ENCODE data around the gene HELZ. TPM values are rescaled to one million over a fixed set of nuclear protein-coding genes. Genes with fewer than 3 reads are reported as not detected.

HELZ gene
- total RNA-seq, 1 donor from 2014 or later = 53.4 TPM

GRCh38 chr17:67266496-67266895 is 21.5 kb upstream of the HELZ start:
- H2AFZ ChIP-seq (ENCODE audit: low read depth, low read length) = no peak overlapping the region
- H3K4me1 Mint-ChIP-seq (ENCODE audit: low read depth, unreplicated experiment) = no peaks in the 10 kb centered on the region

GRCh38 chr17:67265436-67266019 is 20.5 kb upstream of the HELZ start:
- no peaks in the 10 kb centered on the region for H4K20me1 ChIP-seq (ENCODE audit: insufficient read depth, low read length)
- no peaks in the 10 kb centered on the region for H3K9me3 ChIP-seq (ENCODE audit: insufficient read depth, low read depth, low read length)
- no peaks in the 10 kb centered on the region for H3K9me3 Mint-ChIP-seq (ENCODE audit: unreplicated experiment)
- no peak overlapping the region for H3K4me3 ChIP-seq (ENCODE audit: insufficient read depth, low read depth, low read length)
- H3K4me1 Mint-ChIP-seq (ENCODE audit: low read depth, unreplicated experiment) = no peaks in the 10 kb centered on the region
- no peak overlapping the region for H3K27ac Mint-ChIP-seq (ENCODE audit: unreplicated experiment)
- H3K9ac ChIP-seq (ENCODE audit: low read length) = no peak overlapping the region
- no peak overlapping the region for H3K4me2 ChIP-seq (ENCODE audit: low read length)
- no peaks in the 10 kb centered on the region for H3K79me2 ChIP-seq (ENCODE audit: insufficient read depth, low read length)
- no peak overlapping the region for H3K27ac ChIP-seq (ENCODE audit: low read depth, low read length)
- H3K27me3 Mint-ChIP-seq (ENCODE audit: low read depth, unreplicated experiment) = peaks cover 2% of the 10 kb centered on the region
- H3K4me1 ChIP-seq (ENCODE audit: insufficient read depth, low read length) = no peaks in the 10 kb centered on the region
- no peaks in the 10 kb centered on the region for H3K27me3 ChIP-seq (ENCODE audit: insufficient read depth, low read length)
- DNase-seq (ENCODE audit: low read depth) = no peak
- H3K4me3 Mint-ChIP-seq (ENCODE audit: unreplicated experiment) = no peak overlapping the region
- no peak for FAIRE-seq
- H3K36me3 Mint-ChIP-seq (ENCODE audit: low read depth, unreplicated experiment) = no peaks in the 10 kb centered on the region
- H2AFZ ChIP-seq (ENCODE audit: low read depth, low read length) = no peak overlapping the region
- H3K36me3 ChIP-seq (ENCODE audit: insufficient read depth, low read length) = no peaks in the 10 kb centered on the region
- TF ChIP-seq EZH2 (IDR thresholded peaks at IDR 0.05; ENCODE audit: insufficient read depth, low read length) (no peak), CTCF (IDR thresholded peaks at IDR 0.05; ENCODE audit: insufficient read depth, low read depth, low read length) (no peak)

More at GRCh38 chr17:67266496-67266895, 21.5 kb upstream of the HELZ start:
- no peak overlapping the region for H3K4me3 Mint-ChIP-seq (ENCODE audit: unreplicated experiment)
- H3K9me3 Mint-ChIP-seq (ENCODE audit: unreplicated experiment) = no peaks in the 10 kb centered on the region
- Histone ChIP-seq H3K36me3 (ENCODE audit: insufficient read depth, low read length) (no peaks in the 10 kb centered on the region), H3K27ac (ENCODE audit: low read depth, low read length) (no peak overlapping the region), H3K4me2 (ENCODE audit: low read length) (no peak overlapping the region), H3K4me3 (ENCODE audit: insufficient read depth, low read depth, low read length) (no peak overlapping the region), H3K4me1 (ENCODE audit: insufficient read depth, low read length) (no peaks in the 10 kb centered on the region), H3K9ac (ENCODE audit: low read length) (no peak overlapping the region), H3K27me3 (ENCODE audit: insufficient read depth, low read length) (no peaks in the 10 kb centered on the region), H3K9me3 (ENCODE audit: insufficient read depth, low read depth, low read length) (no peaks in the 10 kb centered on the region), H4K20me1 (ENCODE audit: insufficient read depth, low read length) (no peaks in the 10 kb centered on the region), H3K79me2 (ENCODE audit: insufficient read depth, low read length) (no peaks in the 10 kb centered on the region)
- peaks cover 2% of the 10 kb centered on the region for H3K27me3 Mint-ChIP-seq (ENCODE audit: low read depth, unreplicated experiment)
- no peaks in the 10 kb centered on the region for H3K36me3 Mint-ChIP-seq (ENCODE audit: low read depth, unreplicated experiment)
- no peak for TF ChIP-seq CTCF (IDR thresholded peaks at IDR 0.05; ENCODE audit: insufficient read depth, low read depth, low read length)
- TF ChIP-seq EZH2 (IDR thresholded peaks at IDR 0.05; ENCODE audit: insufficient read depth, low read length) = no peak
- DNase-seq (ENCODE audit: low read depth) (no peak), FAIRE-seq (no peak)
- no peak overlapping the region for H3K27ac Mint-ChIP-seq (ENCODE audit: unreplicated experiment)

GRCh38 chr17:67262435-67263117 is 17.6 kb upstream of the HELZ start:
- H3K36me3 Mint-ChIP-seq (ENCODE audit: low read depth, unreplicated experiment) = peaks cover 2% of the 10 kb centered on the region
- Histone ChIP-seq H3K9me3 (ENCODE audit: insufficient read depth, low read depth, low read length) (no peaks in the 10 kb centered on the region), H3K9ac (ENCODE audit: low read length) (no peak overlapping the region), H3K79me2 (ENCODE audit: insufficient read depth, low read length) (no peaks in the 10 kb centered on the region), H3K27me3 (ENCODE audit: insufficient read depth, low read length) (no peaks in the 10 kb centered on the region), H2AFZ (ENCODE audit: low read depth, low read length) (no peak overlapping the region), H4K20me1 (ENCODE audit: insufficient read depth, low read length) (no peaks in the 10 kb centered on the region), H3K4me2 (ENCODE audit: low read length) (no peak overlapping the region), H3K4me3 (ENCODE audit: insufficient read depth, low read depth, low read length) (no peak overlapping the region), H3K27ac (ENCODE audit: low read depth, low read length) (no peak overlapping the region), H3K4me1 (ENCODE audit: insufficient read depth, low read length) (peaks cover 6% of the 10 kb centered on the region), H3K36me3 (ENCODE audit: insufficient read depth, low read length) (no peaks in the 10 kb centered on the region)
- no peak overlapping the region for H3K27ac Mint-ChIP-seq (ENCODE audit: unreplicated experiment)
- no peaks in the 10 kb centered on the region for H3K9me3 Mint-ChIP-seq (ENCODE audit: unreplicated experiment)
- FAIRE-seq = no peak
- TF ChIP-seq EZH2 (IDR thresholded peaks at IDR 0.05; ENCODE audit: insufficient read depth, low read length) = no peak
- no peak for TF ChIP-seq CTCF (IDR thresholded peaks at IDR 0.05; ENCODE audit: insufficient read depth, low read depth, low read length)
- peaks cover 3% of the 10 kb centered on the region for H3K4me1 Mint-ChIP-seq (ENCODE audit: low read depth, unreplicated experiment)
- no peak overlapping the region for H3K4me3 Mint-ChIP-seq (ENCODE audit: unreplicated experiment)
- peaks cover 2% of the 10 kb centered on the region for H3K27me3 Mint-ChIP-seq (ENCODE audit: low read depth, unreplicated experiment)
- no peak for DNase-seq (ENCODE audit: low read depth)
